ENCODE data around the gene RNASE13. TPM values are rescaled to one million over a fixed set of nuclear protein-coding genes. Genes with fewer than 3 reads are reported as not detected.

Gene RNASE13, protein sequence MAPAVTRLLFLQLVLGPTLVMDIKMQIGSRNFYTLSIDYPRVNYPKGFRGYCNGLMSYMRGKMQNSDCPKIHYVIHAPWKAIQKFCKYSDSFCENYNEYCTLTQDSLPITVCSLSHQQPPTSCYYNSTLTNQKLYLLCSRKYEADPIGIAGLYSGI
- total RNA-seq = not detected in 2 replicates

DNA sequence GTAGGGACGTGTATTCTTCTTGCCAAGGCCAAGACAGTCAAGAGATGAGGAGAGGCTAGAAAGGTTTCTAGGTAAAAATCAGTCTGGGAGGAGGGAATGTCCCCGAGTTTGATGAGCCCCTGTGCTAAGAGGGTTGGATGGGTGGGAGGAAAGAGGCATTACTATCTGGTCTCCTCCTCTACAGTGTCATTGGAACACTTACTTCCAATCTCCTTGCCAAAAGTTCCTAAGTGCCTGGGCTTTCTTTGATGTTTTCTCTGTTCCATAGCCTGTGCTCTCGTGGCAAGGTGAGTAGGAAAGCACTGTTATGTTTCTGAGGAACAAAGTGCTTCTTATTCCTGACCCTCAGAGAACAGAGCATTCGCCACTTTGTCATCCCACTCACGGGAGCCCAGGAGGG, at the start of gene RNASE13:
Gene RNASE13, minus strand, starts transcription at position 101 of the 400 bp plus-strand sequence. CDS start 519 bp downstream, outside the sequence.
- intact Hi-C loops (cut with micrococcal nuclease) = no loop called here

DNA sequence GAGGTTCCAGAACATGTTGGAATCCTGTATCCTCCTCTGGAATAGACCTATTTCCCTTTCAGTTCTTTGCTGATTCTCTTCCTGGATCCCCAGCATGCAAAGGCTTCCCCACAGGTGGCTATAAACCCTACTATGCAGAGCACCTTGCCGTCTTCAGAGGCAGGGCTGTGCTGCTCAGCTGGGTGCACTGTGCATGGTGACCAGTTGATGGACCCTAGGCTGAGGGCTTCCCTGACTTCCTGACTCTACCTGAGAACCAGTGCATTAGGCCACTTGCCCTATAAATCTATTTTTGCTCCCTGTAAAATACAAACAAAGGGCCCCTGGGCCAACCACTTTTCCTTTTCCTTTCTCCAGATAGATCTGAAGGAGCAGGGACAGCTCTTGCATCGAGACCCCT, 49.8 kb upstream of the RNASE13 start:
- intact Hi-C loops (cut with micrococcal nuclease) = no loop called here

DNA sequence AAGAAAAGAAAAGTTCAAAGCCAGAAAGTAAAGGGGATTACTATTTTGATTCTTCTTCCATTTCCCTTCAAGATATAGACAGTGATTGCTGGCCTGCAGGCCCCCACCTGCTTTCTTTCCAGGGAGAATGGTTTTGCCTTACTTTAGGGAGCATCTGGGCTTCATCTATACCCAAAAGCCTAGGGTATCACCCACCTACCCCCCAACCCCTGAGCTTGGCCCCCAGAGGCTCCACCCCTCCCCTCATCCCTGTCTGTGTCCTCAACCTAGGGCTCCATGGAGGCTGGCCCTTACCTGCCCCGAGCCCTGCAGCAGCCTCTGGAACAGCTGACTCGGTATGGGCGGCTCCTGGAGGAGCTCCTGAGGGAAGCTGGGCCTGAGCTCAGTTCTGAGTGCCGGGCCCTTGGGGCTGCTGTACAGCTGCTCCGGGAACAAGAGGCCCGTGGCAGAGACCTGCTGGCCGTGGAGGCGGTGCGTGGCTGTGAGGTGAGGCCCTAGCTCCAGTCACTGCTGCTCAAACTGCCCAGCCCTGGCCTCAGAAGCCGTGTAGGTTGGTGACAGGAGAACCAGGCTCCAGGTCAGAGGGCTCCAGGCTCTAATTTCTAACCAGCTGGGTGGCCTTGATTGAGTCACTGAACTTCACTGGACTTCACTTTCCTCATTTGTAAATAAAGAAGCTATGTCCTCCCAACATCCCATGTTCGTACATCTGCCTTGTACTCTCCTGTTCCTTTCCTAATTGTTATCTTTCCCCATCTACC, 49.1 kb upstream of the RNASE13 start:
- intact Hi-C loops (cut with micrococcal nuclease) = no loop called here

DNA sequence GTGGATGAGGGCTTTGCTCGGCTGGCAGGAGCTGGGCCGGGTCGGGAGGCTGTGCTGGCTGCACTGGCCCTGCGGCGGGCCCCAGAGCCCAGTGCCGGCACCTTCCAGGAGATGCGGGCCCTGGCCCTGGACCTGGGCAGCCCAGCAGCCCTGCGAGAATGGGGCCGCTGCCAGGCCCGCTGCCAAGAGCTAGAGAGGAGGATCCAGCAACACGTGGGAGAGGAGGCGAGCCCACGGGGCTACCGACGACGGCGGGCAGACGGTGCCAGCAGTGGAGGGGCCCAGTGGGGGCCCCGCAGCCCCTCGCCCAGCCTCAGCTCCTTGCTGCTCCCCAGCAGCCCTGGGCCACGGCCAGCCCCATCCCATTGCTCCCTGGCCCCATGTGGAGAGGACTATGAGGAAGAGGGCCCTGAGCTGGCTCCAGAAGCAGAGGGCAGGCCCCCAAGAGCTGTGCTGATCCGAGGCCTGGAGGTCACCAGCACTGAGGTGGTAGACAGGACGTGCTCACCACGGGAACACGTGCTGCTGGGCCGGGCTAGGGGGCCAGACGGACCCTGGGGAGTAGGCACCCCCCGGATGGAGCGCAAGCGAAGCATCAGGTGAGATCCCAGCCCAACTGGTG, 47.0 kb upstream of the RNASE13 start:
- intact Hi-C loops (cut with micrococcal nuclease) = no loop called here

DNA sequence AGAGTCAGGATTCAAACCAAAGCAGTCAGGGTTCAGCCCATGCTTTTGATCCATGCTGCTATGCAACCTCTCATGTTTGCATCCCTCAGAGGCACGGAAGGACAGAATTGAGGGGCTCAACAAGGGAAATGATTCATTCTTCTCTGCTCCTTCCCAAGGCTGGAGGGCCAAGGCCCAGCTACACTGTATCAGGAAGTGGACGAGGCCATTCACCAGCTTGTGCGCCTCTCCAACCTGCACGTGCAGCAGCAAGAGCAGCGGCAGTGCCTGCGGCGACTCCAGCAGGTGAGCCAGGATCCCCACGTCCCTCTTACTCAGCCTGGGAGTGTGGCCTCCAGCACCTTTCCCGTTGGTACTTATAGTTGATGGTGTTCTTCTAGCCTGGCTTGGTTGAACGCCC, 44.1 kb upstream of the RNASE13 start:
- intact Hi-C loops (cut with micrococcal nuclease) = no loop called here

DNA sequence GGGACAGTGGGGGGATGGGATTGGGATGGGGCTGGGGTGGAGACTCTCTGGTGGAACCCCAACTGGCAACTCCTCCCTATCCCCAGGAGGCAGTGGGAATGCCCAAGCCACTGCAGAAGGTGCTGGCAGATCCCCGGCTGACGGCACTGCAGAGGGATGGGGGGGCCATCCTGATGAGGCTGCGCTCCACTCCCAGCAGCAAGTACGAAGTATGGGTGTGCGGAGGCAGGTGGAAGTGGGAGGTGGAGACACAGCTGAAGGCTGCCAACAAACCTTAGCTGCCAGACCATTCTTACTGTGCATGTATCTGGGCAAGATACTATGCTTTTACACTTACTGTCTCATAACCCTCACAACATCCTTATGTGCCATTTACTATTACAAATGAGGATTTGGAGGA, 43.7 kb upstream of the RNASE13 start:
- intact Hi-C loops (cut with micrococcal nuclease) = no loop called here

DNA sequence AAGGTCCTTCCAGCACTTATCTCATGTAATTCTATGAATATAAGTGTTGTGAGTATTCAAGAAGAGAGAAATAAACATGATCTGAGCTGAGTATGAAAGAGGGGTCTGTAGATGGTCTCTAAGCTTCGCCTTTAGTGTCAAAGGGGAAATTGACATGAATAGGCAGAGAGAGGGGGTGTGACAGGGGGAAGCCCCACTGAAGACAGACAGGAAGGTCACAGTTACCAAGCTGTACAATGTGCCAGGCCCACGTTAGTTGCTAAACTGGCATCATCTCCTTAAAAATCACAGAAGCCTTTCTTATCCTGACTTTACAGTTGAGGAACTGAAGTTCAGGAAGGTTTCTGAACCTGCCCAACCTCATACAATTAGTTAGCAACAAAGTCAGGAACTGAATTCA, 43.1 kb upstream of the RNASE13 start:
- intact Hi-C loops (cut with micrococcal nuclease) = no loop called here

DNA sequence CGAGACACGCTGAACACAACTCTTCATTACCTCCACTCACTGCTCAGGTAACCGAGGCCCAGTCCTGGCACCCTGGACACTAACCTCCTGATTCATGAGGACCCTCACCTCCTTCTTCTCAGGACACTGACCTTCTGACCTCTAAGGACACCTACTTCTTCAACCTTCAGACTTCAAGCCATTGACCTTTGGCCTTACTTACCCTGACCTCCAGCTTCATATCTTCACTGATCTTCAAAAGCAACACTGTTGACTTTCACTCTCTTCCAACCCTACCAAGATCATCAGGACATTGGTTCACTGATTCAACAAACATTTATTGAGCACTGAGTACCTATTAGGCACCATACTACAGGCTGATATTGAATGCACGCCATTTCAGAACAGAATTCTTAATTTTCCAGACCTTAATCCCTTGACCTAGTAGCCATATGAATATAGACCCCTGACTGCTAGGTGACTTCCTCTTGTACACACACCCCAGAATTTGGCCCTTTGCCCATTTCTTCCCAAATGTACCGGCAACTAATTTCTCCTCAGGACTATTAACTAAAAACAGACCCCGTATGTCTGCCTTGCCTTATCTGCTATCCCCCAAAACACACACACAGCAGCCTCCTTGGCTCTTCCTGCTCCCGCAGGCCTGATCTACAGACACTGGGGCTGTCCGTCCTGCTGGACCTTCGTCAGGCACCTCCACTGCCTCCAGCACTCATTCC, 41.3 kb upstream of the RNASE13 start:
- intact Hi-C loops (cut with micrococcal nuclease) = no loop called here

DNA sequence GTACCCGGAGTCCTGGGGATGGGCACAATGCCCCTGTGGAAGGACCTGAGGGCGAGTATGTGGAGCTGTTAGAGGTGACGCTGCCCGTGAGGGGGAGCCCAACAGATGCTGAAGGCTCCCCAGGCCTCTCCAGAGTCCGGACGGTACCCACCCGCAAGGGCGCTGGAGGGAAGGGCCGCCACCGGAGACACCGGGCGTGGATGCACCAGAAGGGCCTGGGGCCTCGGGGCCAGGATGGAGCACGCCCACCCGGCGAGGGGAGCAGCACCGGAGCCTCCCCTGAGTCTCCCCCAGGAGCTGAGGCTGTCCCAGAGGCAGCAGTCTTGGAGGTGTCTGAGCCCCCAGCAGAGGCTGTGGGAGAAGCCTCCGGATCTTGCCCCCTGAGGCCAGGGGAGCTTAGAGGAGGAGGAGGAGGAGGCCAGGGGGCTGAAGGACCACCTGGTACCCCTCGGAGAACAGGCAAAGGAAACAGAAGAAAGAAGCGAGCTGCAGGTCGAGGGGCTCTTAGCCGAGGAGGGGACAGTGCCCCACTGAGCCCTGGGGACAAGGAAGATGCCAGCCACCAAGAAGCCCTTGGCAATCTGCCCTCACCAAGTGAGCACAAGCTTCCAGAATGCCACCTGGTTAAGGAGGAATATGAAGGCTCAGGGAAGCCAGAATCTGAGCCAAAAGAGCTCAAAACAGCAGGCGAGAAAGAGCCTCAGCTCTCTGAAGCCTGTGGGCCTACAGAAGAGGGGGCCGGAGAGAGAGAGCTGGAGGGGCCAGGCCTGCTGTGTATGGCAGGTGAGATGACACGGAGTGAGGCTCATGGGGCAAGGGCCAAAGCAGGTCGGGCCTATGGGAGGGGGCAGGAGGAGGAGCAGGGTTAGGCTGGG, 40.0 kb upstream of the RNASE13 start:
- intact Hi-C loops (cut with micrococcal nuclease) = no loop called here

DNA sequence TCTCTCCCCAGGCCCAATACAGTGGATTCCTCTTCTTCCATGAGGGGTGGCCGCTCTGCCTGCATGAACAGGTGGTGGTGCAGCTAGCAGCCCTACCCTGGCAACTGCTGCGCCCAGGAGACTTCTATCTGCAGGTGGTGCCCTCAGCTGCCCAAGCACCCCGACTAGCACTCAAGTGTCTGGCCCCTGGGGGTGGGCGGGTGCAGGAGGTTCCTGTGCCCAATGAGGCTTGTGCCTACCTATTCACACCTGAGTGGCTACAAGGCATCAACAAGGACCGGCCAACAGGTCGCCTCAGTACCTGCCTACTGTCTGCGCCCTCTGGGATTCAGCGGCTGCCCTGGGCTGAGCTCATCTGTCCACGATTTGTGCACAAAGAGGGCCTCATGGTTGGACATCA, 39.3 kb upstream of the RNASE13 start:
- intact Hi-C loops (cut with micrococcal nuclease) = no loop called here

DNA sequence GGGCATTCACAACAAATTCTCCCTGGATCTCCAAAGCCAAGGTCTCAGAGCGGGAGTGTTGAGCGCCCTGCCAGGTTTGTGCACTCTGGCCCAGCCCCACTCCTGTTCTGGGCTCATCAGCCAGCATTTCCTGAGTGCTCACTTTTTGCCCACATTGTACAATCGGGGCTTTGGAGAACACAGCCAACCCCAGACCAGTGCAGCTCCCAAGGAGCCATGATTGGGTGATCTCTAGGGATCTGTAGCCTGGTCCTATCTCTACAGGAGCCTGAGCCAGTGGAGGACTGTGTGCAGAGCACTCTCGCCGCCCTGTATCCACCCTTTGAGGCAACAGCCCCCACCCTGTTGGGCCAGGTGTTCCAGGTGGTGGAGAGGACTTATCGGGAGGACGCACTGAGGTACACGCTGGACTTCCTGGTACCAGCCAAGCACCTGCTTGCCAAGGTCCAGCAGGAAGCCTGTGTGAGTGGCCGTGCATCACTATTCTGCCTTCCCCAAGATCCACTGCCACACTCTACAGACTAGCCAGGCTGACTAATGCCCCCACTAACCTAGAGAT, 38.3 kb upstream of the RNASE13 start:
- intact Hi-C loops (cut with micrococcal nuclease) = no loop called here

DNA sequence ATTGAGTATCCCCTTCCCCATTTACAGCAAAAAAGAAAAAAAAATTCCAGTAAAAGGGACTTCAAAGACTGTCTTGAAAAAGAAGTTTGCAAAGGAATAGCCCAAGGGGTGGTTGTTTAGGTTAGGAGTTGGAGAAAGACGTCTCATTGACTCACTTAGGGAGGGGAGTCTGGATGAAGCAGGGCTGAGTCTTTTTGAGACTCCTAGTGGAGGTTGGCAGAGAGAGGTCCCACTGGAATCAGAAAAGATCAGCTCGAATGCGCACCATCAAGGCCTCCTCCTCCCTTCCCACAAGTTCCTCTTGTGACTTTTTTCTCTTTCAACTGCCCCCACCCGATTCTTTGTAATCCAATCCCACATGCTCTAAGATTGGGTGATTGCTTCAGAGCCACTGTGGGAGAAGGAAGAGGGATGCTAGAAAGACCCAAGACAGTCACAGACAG, 37.4 kb upstream of the RNASE13 start:
- intact Hi-C loops (cut with micrococcal nuclease) = no loop called here

DNA sequence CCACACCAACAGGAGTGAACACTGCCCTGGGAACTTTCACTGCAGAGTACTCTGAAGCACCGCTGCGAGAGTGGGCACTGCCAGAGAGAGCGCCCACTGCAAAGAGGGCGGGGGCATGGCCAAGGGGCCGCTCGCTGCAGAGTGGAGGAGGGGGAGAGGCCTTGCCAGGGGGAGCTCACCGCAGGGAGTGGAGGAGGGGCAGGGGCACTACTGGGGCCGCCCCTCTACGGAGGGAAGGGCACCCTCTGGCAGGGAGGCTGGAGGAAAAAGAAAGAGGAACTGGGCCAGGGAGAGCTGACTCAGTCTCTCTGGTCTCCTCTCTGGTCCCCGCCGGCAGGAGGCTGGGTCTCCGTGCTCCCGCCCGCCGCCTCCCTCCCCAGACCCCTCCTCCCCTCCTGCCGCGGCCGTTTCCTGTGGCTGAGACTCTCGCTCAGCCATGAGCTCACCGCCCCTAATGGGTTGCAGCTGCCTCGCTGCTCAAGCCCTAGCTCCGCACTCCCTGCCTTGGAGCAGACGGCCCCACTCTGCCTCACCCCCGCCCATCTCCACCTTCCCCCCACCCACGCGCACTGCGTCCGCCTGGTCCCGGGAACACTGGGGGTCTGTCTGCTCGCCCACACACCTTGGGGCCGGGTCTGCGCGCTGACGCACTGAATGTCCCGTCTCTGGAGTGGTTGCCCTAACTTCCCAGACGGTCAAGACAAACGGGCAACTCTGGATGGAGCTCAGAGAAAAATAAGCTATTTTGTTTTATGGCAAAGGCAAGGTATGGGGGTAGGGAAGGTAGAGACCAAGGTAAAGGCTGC, 36.8 kb upstream of the RNASE13 start:
- intact Hi-C loops (cut with micrococcal nuclease) = loop anchor here (1.0 kb wide), 1 partner anchor 21 kb away; no protein-coding TSS in a partner anchor

DNA sequence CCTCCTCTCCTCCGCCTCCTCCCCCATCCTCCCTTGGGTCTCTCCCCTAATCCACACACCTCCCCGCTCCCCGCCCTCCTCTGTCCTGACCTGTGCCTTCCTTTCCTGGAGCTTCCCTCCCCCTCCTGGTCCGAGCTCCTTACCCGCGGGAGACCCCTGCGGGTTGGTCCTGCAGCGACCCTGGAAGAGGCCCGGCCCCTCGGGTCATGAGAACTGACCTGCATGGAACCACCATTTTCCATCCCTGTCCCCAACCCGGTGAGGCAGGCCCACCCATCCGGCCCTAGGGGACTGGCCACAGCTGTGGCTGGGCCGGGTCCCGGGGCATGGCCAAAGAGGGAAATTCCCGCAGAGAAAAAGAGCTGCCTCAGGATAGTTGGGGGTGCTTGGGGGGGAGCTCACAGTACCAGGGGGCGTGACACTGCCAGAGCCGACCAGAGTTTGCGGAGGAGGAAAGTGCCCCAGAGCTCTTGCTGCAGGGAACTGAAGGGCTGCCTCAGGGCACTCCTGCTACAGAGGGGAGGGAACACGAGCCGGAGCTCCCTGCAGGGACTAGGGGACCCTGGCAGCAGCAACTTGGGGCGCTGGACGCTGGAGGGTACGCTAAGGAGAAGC, 36.1 kb upstream of the RNASE13 start:
- intact Hi-C loops (cut with micrococcal nuclease) = loop anchor here (1.0 kb wide), 1 partner anchor 22 kb away; no protein-coding TSS in a partner anchor

DNA sequence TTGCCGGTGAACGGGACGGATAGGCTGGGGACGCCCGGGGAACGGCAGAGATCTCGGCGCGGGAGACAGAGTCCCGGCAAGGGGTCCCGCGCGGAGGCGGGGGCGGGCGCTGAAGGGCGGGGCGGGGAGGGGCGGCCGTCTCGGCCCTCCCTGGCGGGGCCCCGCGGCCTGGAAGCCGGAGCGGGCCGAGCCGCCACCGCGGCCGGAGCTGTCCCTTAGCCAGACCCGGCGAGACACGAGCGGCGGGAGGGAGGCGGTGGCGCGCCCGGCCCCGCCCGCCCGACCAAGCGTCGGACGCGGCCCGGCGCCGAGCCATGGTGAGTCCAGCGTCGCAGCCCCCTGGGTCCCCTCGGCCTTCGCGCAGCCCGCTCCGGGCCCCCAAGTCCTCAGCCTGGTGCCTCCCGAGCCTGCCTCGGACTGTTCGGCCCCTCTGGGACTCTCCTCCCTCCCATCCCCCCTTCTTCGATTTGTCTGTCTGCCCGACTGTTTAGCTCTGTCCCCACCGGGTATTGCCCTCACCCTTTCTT, 35.5 kb upstream of the RNASE13 start, which contains the start of gene ARHGEF40:
Gene ARHGEF40, plus strand, starts transcription at position 222 of the 527 bp plus-strand sequence. Its CDS starts 93 bp downstream, at position 315.
- intact Hi-C loops (cut with micrococcal nuclease) = no loop called here

DNA sequence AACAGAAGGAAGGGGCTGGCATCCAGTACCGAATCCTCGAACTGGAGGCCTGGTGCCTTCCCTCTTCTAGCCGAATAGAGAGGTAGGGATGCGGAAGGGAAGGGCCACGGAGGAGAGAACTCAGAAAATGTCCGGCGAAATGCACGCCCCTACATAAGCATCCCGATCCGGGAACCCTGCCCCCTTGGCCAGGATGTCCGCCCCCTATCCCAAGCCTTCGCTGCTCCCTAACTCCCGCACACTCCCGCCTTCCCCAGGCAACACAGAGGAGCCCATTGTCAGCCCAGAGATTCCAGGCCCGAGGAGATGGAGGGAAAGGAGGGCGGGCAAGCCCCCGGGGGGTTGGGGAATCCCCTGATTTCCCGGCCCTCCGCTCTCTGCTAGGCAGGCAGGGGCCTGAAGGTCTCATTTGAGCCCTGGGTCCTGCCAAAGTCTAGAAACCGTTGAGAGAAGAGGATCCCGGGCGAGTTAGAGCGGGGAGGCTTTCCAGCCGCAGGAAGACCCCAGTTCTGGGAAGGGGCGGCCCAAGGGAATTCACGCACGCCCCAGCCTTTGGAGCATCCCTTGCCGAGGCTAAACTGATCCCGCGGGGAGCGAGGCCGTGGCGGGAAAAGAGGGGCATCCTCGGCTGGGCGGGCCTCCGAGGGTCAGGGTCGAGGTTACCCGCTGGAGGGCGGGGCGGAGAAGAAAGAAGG, 34.9 kb upstream of the RNASE13 start:
- intact Hi-C loops (cut with micrococcal nuclease) = no loop called here

DNA sequence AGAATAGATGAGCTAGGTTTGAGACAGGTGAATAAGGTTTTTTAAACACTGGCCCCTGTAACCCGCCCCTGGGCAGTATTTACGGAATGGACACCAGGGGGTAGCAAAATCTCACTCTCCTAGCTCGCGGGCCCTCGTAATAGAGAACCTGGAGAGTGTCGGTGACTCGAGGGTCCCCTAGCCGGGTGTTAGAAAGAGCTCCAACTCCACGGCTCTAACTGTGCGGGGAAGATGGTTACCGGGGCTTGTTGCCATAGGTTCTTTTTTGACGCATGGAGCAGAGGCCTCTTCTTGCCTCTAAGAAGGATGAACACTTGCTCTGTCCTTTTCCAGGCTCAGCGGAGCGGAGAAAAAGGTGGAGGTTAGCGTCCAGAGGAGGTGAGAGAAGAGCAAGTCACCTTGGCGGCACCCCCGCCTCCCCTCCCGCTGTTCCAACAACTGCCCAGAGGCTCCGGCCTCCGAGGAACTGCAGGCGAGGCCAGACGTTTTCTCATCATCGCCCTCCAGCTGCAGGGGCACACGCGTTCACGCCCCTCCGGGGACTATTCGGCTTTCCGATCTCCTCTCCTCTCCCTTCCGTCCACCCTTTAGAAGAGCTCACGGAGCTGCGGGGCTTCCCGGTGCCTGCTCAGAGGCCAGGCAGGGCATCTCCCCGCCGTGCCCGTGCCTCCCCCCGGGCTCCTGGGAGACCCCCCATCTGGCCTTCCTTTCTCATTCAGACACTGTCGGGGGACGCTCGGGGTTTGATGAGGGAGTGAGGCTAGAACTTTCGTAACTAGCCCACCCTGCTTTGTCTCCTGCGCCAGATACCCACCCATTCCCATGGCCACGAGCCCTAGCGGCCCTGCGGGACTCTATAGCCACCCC, 34.1 kb upstream of the RNASE13 start:
- intact Hi-C loops (cut with micrococcal nuclease) = loop anchor here (1.0 kb wide), 1 partner anchor 36 kb away; no protein-coding TSS in a partner anchor
